ENCODE data around the gene MADCAM1.

GRCh38 chr19:455031-455705, 41.1 kb upstream of the MADCAM1 start:
- TF ChIP-seq, protein P1, sequence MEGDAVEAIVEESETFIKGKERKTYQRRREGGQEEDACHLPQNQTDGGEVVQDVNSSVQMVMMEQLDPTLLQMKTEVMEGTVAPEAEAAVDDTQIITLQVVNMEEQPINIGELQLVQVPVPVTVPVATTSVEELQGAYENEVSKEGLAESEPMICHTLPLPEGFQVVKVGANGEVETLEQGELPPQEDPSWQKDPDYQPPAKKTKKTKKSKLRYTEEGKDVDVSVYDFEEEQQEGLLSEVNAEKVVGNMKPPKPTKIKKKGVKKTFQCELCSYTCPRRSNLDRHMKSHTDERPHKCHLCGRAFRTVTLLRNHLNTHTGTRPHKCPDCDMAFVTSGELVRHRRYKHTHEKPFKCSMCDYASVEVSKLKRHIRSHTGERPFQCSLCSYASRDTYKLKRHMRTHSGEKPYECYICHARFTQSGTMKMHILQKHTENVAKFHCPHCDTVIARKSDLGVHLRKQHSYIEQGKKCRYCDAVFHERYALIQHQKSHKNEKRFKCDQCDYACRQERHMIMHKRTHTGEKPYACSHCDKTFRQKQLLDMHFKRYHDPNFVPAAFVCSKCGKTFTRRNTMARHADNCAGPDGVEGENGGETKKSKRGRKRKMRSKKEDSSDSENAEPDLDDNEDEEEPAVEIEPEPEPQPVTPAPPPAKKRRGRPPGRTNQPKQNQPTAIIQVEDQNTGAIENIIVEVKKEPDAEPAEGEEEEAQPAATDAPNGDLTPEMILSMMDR (IDR thresholded peaks at IDR 0.05): no peak
- TF ChIP-seq EP300 (IDR thresholded peaks at IDR 0.05): no peak

Data from ovary (tissue), 3 donors.